Measurements from ENCODE around the gene SASH1. TPM values are rescaled to one million over a fixed set of nuclear protein-coding genes. Genes with fewer than 3 reads are reported as not detected.

Gene SASH1
- total RNA-seq, 6 donors from 2014 or later: 59.3 to 131 (median 79.2) TPM

- ATAC-seq (ENCODE audit: low FRiP score in 2 of 2): no peak
- Histone ChIP-seq H3K27me3 (no peaks in the 10 kb centered on the region), H3K4me1 (peaks cover 27 to 52% (median 42%) of the 10 kb centered on the region in 4 donors), H3K4me3 (no peak overlapping the region), H3K27ac (peak overlapping the region in 3 of 4 donors; percentile 51 to 88 (median 68)), H3K9me3 (no peaks in the 10 kb centered on the region), H3K36me3 (no peaks in the 10 kb centered on the region)
- WGBS, 2 donors: 83 to 89% methylated on average over 2 of the region's 2 CpGs
- no peak for DNase-seq
- TF ChIP-seq EP300 (IDR thresholded peaks at IDR 0.05) (no peak), POLR2A (IDR thresholded peaks at IDR 0.05) (no peak)
Observed at GRCh38 chr6:148425443-148425842, 82.8 kb downstream of the SASH1 start.

- Histone ChIP-seq H3K4me1 (peaks cover 27 to 52% (median 42%) of the 10 kb centered on the region in 4 donors), H3K36me3 (no peaks in the 10 kb centered on the region), H3K9me3 (no peaks in the 10 kb centered on the region), H3K27ac (peak overlapping the region; percentile 64 to 88 (median 72)), H3K27me3 (no peaks in the 10 kb centered on the region), H3K4me3 (no peak overlapping the region)
- no peak for TF ChIP-seq CTCF (IDR thresholded peaks at IDR 0.05)
- TF ChIP-seq EP300 (IDR thresholded peaks at IDR 0.05): peak in 2 of 4 donors; percentile 36 to 44
- peak in 1 of 2 donors; percentile 66 for TF ChIP-seq POLR2AphosphoS5 (IDR thresholded peaks at IDR 0.05)
- no peak for DNase-seq
- 60 to 64% methylated on average over 9 of the region's 9 CpGs for WGBS, 2 donors
- ATAC-seq (ENCODE audit: low FRiP score in 2 of 2): no peak
Observed at GRCh38 chr6:148426317-148426977, 83.8 kb downstream of the SASH1 start.

- ATAC-seq (ENCODE audit: low FRiP score in 2 of 2): no peak
- Histone ChIP-seq H3K4me3 (no peak overlapping the region), H3K9me3 (no peaks in the 10 kb centered on the region), H3K27me3 (no peaks in the 10 kb centered on the region), H3K36me3 (no peaks in the 10 kb centered on the region), H3K4me1 (peaks cover 31 to 58% (median 43%) of the 10 kb centered on the region in 4 donors), H3K27ac (peak overlapping the region; percentile 64 to 88 (median 72))
- no peak for DNase-seq
- TF ChIP-seq POLR2A (IDR thresholded peaks at IDR 0.05) (no peak), CTCF (IDR thresholded peaks at IDR 0.05) (no peak), EP300 (IDR thresholded peaks at IDR 0.05) (no peak), POLR2AphosphoS5 (IDR thresholded peaks at IDR 0.05) (no peak)
- WGBS, 2 donors: 66 to 69% methylated on average over 2 of the region's 2 CpGs
Observed at GRCh38 chr6:148427333-148427732, 84.7 kb downstream of the SASH1 start.

- no peak overlapping the region for H3K4me3 ChIP-seq
- H3K36me3 ChIP-seq: no peaks in the 10 kb centered on the region
- DNase-seq: no peak
- WGBS, 2 donors: 89 to 95% methylated on average over 4 of the region's 4 CpGs
- H3K27me3 ChIP-seq: no peaks in the 10 kb centered on the region
- no peaks in the 10 kb centered on the region for H3K9me3 ChIP-seq
- no peak for ATAC-seq (ENCODE audit: low FRiP score in 2 of 2)
- peak overlapping the region in 2 of 4 donors; percentile 10 to 72 for H3K27ac ChIP-seq
- peaks cover 30 to 44% (median 33%) of the 10 kb centered on the region in 4 donors for H3K4me1 ChIP-seq
- TF ChIP-seq POLR2A (IDR thresholded peaks at IDR 0.05) (no peak), EP300 (IDR thresholded peaks at IDR 0.05) (no peak), POLR2AphosphoS5 (IDR thresholded peaks at IDR 0.05) (no peak), CTCF (IDR thresholded peaks at IDR 0.05) (no peak)
Observed at GRCh38 chr6:148429423-148429822, 86.8 kb downstream of the SASH1 start.

- Histone ChIP-seq H3K4me1 (peaks cover 25 to 40% (median 34%) of the 10 kb centered on the region in 4 donors), H3K9me3 (no peaks in the 10 kb centered on the region), H3K27ac (peak overlapping the region in 2 of 4 donors; percentile 57 to 72), H3K4me3 (no peak overlapping the region), H3K36me3 (no peaks in the 10 kb centered on the region), H3K27me3 (no peaks in the 10 kb centered on the region)
- no peak for DNase-seq
- WGBS, 2 donors: 78 to 94% methylated on average over 8 of the region's 8 CpGs
- no peak for ATAC-seq (ENCODE audit: low FRiP score in 2 of 2)
- TF ChIP-seq POLR2AphosphoS5 (IDR thresholded peaks at IDR 0.05) (no peak), POLR2A (IDR thresholded peaks at IDR 0.05) (no peak)
Observed at GRCh38 chr6:148430897-148431296, 88.3 kb downstream of the SASH1 start.

GRCh38 chr6:148431413-148431812, 88.8 kb downstream of the SASH1 start:
- no peak overlapping the region for H3K4me3 ChIP-seq
- peaks cover 24 to 42% (median 31%) of the 10 kb centered on the region in 4 donors for H3K4me1 ChIP-seq
- ATAC-seq (ENCODE audit: low FRiP score in 2 of 2) (no peak), DNase-seq (no peak)
- 89 to 93% methylated on average over 6 of the region's 6 CpGs for WGBS, 2 donors
- TF ChIP-seq CTCF (IDR thresholded peaks at IDR 0.05) (no peak), POLR2A (IDR thresholded peaks at IDR 0.05) (no peak), EP300 (IDR thresholded peaks at IDR 0.05) (no peak), POLR2AphosphoS5 (IDR thresholded peaks at IDR 0.05) (no peak)
- no peaks in the 10 kb centered on the region for H3K9me3 ChIP-seq
- H3K36me3 ChIP-seq: no peaks in the 10 kb centered on the region
- H3K27me3 ChIP-seq: no peaks in the 10 kb centered on the region
- peak overlapping the region in 2 of 4 donors; percentile 57 to 72 for H3K27ac ChIP-seq
